DND-41 (cell line): ENCODE measurements around the gene EED.

Experiments used
- ATAC-seq: fragments of 200-7000 bp; cut with Tn5 transposase; 3 replicates; pipeline ENCODE4 v1.9.1; 2021; ENCODE audit warnings: low read depth; ENCODE audit not compliant: insufficient read depth
- DNase-seq: peaks from one replicate; pipeline ENCODE4 v3.0.0-alpha.2; 2020
- H2AFZ ChIP-seq: 2 replicates; pipeline ENCODE4 v1.6.0; 2012; ENCODE audit warnings: low read depth, low read length
- H3K27ac ChIP-seq: 2 replicates; pipeline ENCODE4 v1.5.1; 2012; ENCODE audit warnings: low read length, inconsistent platforms
- H3K27me3 ChIP-seq: fragments of 200-600 bp; sonication (generic); 2 replicates; pipeline ENCODE4 v1.6.0; 2012; ENCODE audit warnings: low read length, mild to moderate bottlenecking, inconsistent platforms; ENCODE audit not compliant: insufficient read depth, poor library complexity
- H3K36me3 ChIP-seq: 2 replicates; pipeline ENCODE4 v1.5.1; 2012; ENCODE audit warnings: low read length, inconsistent platforms; ENCODE audit not compliant: insufficient read depth
- H3K4me1 ChIP-seq: 2 replicates; pipeline ENCODE4 v1.5.1; 2012; ENCODE audit warnings: mild to moderate bottlenecking, low read length; ENCODE audit not compliant: insufficient read depth
- H3K4me2 ChIP-seq: 2 replicates; pipeline ENCODE4 v1.6.0; 2012; ENCODE audit warnings: mild to moderate bottlenecking, moderate library complexity, low read length, inconsistent platforms; ENCODE audit not compliant: insufficient read depth
- H3K4me3 ChIP-seq, 2 experiments: fragments of 200-600 bp in 1 of 2; shearing (Covaris generic) in 1 of 2; 2 replicates each; pipeline ENCODE4 v1.5.1; 2012 to 2016; ENCODE audit warnings: inconsistent platforms in 2 of 2, low read length in 2 of 2, mild to moderate bottlenecking in 2 of 2, low read depth in 1 of 2, moderate library complexity in 1 of 2
- H3K79me2 ChIP-seq: 2 replicates; pipeline ENCODE4 v1.6.0; 2012; ENCODE audit warnings: low read length, inconsistent platforms; ENCODE audit not compliant: insufficient read depth
- H3K9ac ChIP-seq: 2 replicates; pipeline ENCODE4 v1.6.0; 2012; ENCODE audit warnings: low read depth, mild to moderate bottlenecking, inconsistent platforms, low read length, moderate library complexity
- H3K9me3 ChIP-seq: 2 replicates; pipeline ENCODE4 v1.5.1; 2012; ENCODE audit warnings: low read length, moderate library complexity, mild to moderate bottlenecking, inconsistent platforms; ENCODE audit not compliant: insufficient read depth, severe bottlenecking
- H4K20me1 ChIP-seq: 2 replicates; pipeline ENCODE4 v1.6.0; 2012; ENCODE audit warnings: low read length; ENCODE audit not compliant: insufficient read depth
- CTCF ChIP-seq: IDR thresholded peaks from 2 replicates; pipeline ENCODE4 v1.5.1; 2012; ENCODE audit warnings: borderline replicate concordance, low read length, moderate library complexity, mild to moderate bottlenecking; ENCODE audit not compliant: poor library complexity, severe bottlenecking; ENCODE audit errors: extremely low read depth
- EZH2 ChIP-seq: IDR thresholded peaks from 3 replicates; pipeline ENCODE4 v1.6.1; 2012; ENCODE audit warnings: borderline replicate concordance, low read depth, mild to moderate bottlenecking, moderate library complexity, low read length, inconsistent platforms; ENCODE audit not compliant: severe bottlenecking

EED gene

GRCh38 chr11:86277741-86278140, 33.2 kb downstream of the EED start:
- no peak overlapping the region for H2AFZ ChIP-seq
- H3K27ac ChIP-seq, result no peak overlapping the region
- no peak overlapping the region for H3K4me2 ChIP-seq
- ATAC-seq (no peak), DNase-seq (no peak)
- peaks cover 16% of the 10 kb centered on the region for H4K20me1 ChIP-seq
- no peaks in the 10 kb centered on the region for H3K27me3 ChIP-seq
- TF ChIP-seq CTCF (no peak), EZH2 (no peak)
- H3K9ac ChIP-seq, result no peak overlapping the region
- H3K4me1 ChIP-seq, result no peaks in the 10 kb centered on the region
- H3K4me3 ChIP-seq, result no peak overlapping the region
- peaks cover 25% of the 10 kb centered on the region for H3K79me2 ChIP-seq
- H3K36me3 ChIP-seq, result peaks cover 62% of the 10 kb centered on the region
- H3K9me3 ChIP-seq, result no peaks in the 10 kb centered on the region

- TF ChIP-seq CTCF (no peak), EZH2 (no peak)
- Histone ChIP-seq H3K9ac (no peak overlapping the region), H3K27me3 (no peaks in the 10 kb centered on the region), H3K9me3 (no peaks in the 10 kb centered on the region), H3K4me2 (no peak overlapping the region), H3K27ac (no peak overlapping the region), H3K79me2 (peaks cover 20% of the 10 kb centered on the region), H2AFZ (no peak overlapping the region), H3K4me1 (no peaks in the 10 kb centered on the region), H3K4me3 (no peak overlapping the region), H4K20me1 (peaks cover 16% of the 10 kb centered on the region), H3K36me3 (peaks cover 58% of the 10 kb centered on the region)
- no peak for DNase-seq
- ATAC-seq, result no peak
Measured at GRCh38 chr11:86278226-86278625, 33.7 kb downstream of the EED start.

- H3K4me1 ChIP-seq, result no peaks in the 10 kb centered on the region
- H3K9me3 ChIP-seq, result no peaks in the 10 kb centered on the region
- H2AFZ ChIP-seq, result no peak overlapping the region
- H3K27me3 ChIP-seq, result no peaks in the 10 kb centered on the region
- peaks cover 11% of the 10 kb centered on the region; the same call in 1 of the 2 replicates for H4K20me1 ChIP-seq
- H3K4me3 ChIP-seq, result no peak overlapping the region
- DNase-seq (no peak), ATAC-seq (no peak)
- H3K79me2 ChIP-seq, result peaks cover 5% of the 10 kb centered on the region
- H3K27ac ChIP-seq, result no peak overlapping the region
- H3K4me2 ChIP-seq, result no peak overlapping the region
- H3K9ac ChIP-seq, result no peak overlapping the region
- no peak for TF ChIP-seq CTCF
- TF ChIP-seq EZH2, result no peak
- H3K36me3 ChIP-seq, result peaks cover 58% of the 10 kb centered on the region
Measured at GRCh38 chr11:86279747-86280146, 35.2 kb downstream of the EED start.

GRCh38 chr11:86287468-86287796, 42.9 kb downstream of the EED start:
- no peaks in the 10 kb centered on the region for H3K27me3 ChIP-seq
- no peaks in the 10 kb centered on the region for H3K79me2 ChIP-seq
- no peak overlapping the region for H3K4me2 ChIP-seq
- H3K4me3 ChIP-seq, result no peak overlapping the region
- no peak overlapping the region for H2AFZ ChIP-seq
- no peaks in the 10 kb centered on the region for H4K20me1 ChIP-seq
- no peak overlapping the region for H3K27ac ChIP-seq
- H3K4me1 ChIP-seq, result no peaks in the 10 kb centered on the region
- ATAC-seq (no peak), DNase-seq (no peak)
- no peaks in the 10 kb centered on the region for H3K9me3 ChIP-seq
- peaks cover 9% of the 10 kb centered on the region; the same call in 1 of the 2 replicates for H3K36me3 ChIP-seq
- TF ChIP-seq CTCF, result no peak
- TF ChIP-seq EZH2, result no peak
- H3K9ac ChIP-seq, result no peak overlapping the region
